ENCODE data around the gene TIGAR.
A peak's percentile ranks its signal among the peaks of the same experiment; 100 is the strongest.

The TIGAR gene

DNA sequence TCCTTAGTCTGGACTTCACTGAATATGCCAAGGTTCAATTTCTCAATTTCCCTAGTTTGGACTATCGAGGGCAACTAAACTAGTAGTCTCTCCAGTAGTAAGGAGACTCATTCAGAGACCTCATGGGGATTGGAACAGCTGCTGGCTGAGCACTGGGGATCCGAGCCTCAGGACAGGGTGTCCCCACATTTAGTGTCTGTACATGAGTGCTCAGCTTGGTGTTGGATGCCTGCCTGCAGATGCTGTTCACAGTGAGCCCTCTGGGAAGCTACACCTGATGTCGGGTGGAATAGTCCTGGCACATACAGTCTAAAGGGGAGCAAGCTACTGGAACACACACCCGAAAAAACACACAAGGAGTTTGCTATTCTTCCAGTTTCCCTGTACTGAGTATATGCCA is 59.3 kb downstream of the TIGAR start:
- DNase-seq: peak; percentile 67

DNA sequence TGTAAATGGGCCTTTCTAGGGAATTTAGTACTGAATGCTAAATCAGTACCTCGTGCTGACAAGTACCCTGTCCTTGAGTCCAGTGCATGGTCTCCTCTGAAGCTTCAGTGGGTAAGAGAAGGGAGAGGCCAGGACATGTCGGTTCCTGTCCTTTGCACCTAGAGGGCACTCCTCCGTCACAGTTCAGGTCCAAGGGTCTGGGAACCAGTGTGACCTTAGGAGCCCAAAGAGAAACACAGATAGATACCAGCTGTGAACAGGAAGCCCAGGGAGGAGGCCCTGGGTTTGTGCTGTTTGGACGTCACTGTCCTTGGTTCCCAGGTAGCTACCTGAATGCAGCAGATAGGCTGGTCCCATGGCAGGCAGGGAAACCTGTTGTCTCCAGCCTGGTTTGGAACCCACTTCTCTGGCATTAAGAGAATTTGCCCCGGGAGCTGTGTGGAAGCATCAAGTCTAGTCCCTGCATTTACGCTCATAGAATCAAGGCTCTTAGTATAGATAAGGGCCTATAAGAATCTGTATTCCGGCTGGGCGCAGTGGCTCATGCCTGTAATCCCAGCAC is 62.4 kb downstream of the TIGAR start:
- DNase-seq: no peak

DNA sequence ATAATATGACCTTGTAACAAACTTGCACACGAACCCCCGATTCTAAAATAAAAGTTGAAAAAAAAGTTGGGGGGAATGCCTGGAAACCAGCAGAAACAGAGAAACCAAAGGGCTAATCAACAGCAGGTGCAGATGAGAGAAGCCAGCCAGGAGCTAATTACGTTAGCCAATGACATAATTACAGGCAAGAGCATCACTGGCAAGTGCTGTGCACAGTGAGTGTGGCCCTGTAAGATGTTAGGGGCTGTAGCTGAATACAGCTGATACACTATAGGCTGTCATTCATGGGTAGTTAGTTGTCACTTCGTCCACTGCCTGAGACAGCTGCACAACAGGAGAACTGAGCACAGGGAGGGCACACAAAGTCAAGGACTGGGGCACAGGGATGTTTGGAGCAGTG is 65.8 kb downstream of the TIGAR start:
- DNase-seq: no peak

DNA sequence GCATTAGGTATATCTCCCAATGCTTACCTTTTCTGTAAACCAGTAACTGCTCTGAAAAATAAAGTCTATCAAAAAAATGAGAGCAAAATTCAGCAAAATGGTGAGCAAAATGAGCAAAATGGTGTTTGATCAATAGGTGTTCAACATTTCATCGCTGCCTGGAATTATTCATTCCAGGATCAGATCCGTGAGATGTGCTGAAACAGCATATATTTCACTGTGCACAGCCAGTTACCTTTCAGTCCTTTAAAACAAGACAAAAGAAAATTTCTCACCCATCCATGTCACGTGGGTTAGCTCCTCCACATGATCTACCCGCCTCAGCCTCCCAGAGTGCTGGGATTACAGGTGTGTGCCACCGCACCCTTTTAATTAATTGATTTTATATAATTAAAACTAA is 66.6 kb downstream of the TIGAR start:
- DNase-seq: no peak

DNA sequence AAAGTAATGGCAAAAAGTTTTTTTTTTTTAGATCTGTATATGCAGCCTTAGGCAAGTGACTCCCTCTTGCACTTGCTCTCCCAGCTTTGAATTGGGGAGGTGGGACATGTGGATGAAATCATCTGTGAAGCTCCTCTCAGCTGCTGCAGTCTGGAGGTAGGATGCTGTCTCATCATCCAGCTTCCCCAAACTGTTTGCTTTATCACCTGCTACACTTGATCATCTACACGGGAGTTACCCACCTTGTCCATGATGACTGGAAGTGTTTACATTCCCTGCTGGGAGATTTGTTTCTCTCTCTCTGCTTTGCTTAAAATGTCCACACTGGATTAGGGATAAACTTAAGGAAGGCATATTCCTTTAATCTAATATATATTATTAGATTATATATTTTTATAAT is 67.0 kb downstream of the TIGAR start:
- no peak for DNase-seq

DNA sequence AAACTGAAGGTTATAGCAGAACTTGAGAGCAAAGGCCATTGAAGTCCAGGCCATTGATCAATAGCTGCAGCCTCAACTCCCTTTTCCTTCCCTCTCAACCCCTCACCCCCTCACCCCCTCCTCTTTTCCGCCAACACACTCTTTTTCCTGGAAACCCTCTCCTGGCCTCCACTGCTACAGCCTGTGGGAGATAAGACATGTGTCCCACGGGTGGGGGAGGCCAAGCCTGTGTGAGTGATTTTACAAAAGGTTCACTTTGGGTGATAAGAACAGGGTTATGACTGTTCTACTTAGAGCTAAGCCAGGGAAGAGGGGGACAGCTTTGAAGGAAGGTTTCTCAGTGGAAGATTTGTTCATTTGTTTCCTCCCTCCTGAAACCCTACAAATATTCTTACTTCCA is 67.6 kb downstream of the TIGAR start:
- DNase-seq: no peak

DNA sequence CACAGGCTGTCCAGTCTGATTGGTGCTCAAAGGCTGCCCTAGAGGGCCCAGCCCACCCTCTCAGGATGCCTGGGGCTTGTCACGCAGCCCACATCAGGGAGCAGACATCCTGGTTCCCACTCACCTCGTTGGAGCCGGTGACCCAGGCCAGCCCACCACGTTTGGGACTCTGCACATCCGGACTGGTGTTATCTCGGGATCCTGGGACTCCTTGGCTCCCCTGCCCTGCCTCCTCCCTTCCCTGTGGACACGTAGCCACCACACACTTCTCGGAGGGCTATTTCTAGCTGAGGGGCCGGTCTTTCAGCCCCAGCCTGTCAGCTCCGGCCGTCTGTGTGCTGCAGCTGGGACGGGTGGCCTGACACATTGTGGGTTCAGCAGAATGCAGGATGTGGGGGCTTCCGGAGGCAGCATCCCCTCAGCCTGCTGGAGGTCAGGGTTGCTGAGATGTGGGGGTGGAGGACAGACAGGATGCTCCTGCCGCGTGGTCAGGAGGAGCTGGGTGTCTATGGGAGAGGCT is 71.3 kb downstream of the TIGAR start:
- no peak for DNase-seq

DNA sequence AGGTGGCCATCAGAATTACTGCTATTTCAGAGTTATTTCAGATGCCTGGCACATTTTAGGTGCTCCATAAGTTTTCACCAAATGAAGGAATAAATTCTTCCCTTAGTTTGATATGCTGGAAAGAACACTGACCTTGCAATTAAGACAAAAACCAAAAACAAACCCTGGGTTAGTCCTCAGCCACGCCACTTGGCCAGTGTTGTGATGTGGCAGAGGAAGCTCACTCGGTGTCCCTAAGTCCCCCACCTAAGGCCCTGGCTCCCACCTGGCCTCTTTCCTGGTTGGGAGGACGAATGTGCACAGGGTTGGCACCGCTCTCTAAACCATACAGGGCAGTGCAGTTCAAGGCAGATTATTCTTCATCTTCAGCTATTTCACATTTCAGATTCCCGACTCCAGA is 72.2 kb downstream of the TIGAR start:
- no peak for DNase-seq

DNA sequence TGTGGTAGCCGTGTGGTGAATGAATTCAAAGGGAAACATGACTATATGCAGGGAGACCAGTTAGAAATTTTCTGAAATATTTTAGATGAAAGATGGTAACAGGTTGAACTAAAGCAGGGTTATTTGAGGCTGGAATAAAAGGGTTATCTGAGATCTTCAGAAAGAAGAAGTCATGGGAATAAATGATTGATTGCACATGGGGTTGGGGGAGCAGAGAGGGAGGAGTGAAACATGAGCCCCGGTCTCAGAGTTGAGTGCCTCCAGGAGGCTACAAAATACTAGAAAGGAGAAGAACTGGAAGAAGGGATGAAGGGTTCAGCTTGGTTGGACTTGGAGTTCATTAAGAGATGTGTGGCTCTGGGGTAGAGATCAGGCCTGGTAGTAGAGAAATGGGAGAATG is 74.8 kb downstream of the TIGAR start:
- no peak for DNase-seq

DNA sequence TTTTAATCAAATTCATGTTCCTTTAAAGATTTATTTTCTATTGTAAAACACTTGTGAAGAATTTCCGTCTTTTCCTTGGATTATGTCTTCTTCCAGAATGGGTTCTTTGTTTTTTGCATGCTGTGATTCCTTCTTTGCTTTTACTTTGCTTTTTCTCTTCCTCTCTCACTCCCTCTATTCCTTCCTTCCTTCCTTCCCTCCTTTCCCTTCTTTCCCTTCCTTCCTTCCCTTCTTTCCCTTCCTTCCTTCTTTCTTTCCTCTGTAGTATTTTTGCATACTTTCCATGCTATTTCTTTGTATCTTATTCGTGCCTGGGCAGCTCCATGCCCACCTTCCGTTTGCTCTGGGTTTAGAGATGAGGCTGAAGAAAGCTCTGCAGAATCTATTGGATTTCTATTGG is 80.1 kb downstream of the TIGAR start:
- no peak for DNase-seq

DNA sequence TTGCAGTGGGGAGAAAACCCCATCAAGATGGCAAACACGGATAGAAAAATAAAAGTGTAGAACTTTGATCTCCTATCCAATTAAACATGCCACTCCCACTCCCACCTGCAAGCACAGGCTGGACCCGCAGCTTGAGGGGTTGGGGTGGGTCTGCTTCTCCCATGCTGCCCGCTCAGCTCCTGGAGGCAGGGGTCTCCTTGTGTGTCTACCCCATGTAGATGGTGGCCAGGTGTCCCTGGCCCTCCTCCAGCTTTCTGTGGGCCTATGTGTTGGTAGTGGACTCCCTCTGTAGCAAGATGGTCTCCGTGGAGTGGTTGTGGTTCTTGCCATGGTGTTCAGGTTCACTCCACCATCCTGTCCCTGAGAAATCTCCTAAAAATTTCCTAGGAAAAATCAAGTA is 82.0 kb downstream of the TIGAR start:
- DNase-seq: no peak
